HepG2 (cell line): ENCODE measurements around the gene CYP27A1. TPM values are rescaled to one million over a fixed set of nuclear protein-coding genes. Genes with fewer than 3 reads are reported as not detected.
A peak's percentile ranks its signal among the peaks of the same experiment; 100 is the strongest.

Source experiments
- CBX2 ChIP-seq, 2 experiments: fragments of 200-600 bp in 1 of 2; sonication (generic); formaldehyde crosslinking in 1 of 2; IDR thresholded peaks; 2 replicates each; pipeline versions ENCODE4 v1.7.0 to v1.8.1; 2018 to 2022; ENCODE audit warnings: low read depth in 2 of 2, low read length in 1 of 2, mild to moderate bottlenecking in 1 of 2, missing genetic modification reagents in 1 of 2
- CEBPG ChIP-seq: IDR thresholded peaks from 2 replicates; pipeline ENCODE4 v1.6.1; 2016
- DPF2 ChIP-seq: sonication (generic); formaldehyde crosslinking; IDR thresholded peaks from 2 replicates; pipeline ENCODE4 v1.4.0; 2020; ENCODE audit warnings: mild to moderate bottlenecking, low read depth, missing genetic modification reagents, borderline replicate concordance
- EHMT2 ChIP-seq: fragments of 200-600 bp; sonication (generic); IDR thresholded peaks from 2 replicates; pipeline ENCODE4 v1.7.0; 2017; ENCODE audit warnings: antibody characterized with exemption, low read depth, low read length, borderline replicate concordance
- HOXA7 ChIP-seq: sonication (generic); formaldehyde crosslinking; IDR thresholded peaks from 2 replicates; pipeline ENCODE4 v1.8.1; 2022; ENCODE audit warnings: mild to moderate bottlenecking, missing genetic modification reagents, moderate library complexity
- JARID2 ChIP-seq: sonication (generic); formaldehyde crosslinking; IDR thresholded peaks from 2 replicates; pipeline ENCODE4 v1.8.1; 2023; ENCODE audit warnings: missing genetic modification reagents, inconsistent platforms; ENCODE audit not compliant: insufficient replicate concordance
- KDM4B ChIP-seq: sonication (generic); formaldehyde crosslinking; IDR thresholded peaks from 2 replicates; pipeline ENCODE4 v1.4.0; 2020; ENCODE audit warnings: missing genetic modification reagents
- MEIS1 ChIP-seq: sonication (generic); formaldehyde crosslinking; IDR thresholded peaks from 2 replicates; pipeline ENCODE4 v1.9.0; 2021; ENCODE audit warnings: mild to moderate bottlenecking, missing genetic modification reagents, moderate library complexity, borderline replicate concordance
- NONO ChIP-seq, 2 experiments: fragments of 450-650 bp in 1 of 2; sonication (generic) in 1 of 2; formaldehyde crosslinking in 1 of 2; IDR thresholded peaks in 1 of 2; conservative IDR thresholded peaks in 1 of 2; 2 replicates each; pipeline versions ENCODE4 v1.6.1 to v1.8.0; 2017 to 2022; ENCODE audit warnings: mild to moderate bottlenecking in 1 of 2, missing genetic modification reagents in 1 of 2, moderate library complexity in 1 of 2
- RXRB ChIP-seq: IDR thresholded peaks from 2 replicates; pipeline ENCODE4 v1.6.1; 2016; ENCODE audit warnings: borderline replicate concordance, missing genetic modification reagents, missing compliant biosample characterization
- THAP11 ChIP-seq: IDR thresholded peaks from 2 replicates; pipeline ENCODE4 v1.6.1; 2016; ENCODE audit warnings: missing biosample characterization, missing genetic modification reagents
- WIZ ChIP-seq: sonication (generic); formaldehyde crosslinking; IDR thresholded peaks from 2 replicates; pipeline ENCODE4 v1.5.1; 2020; ENCODE audit warnings: mild to moderate bottlenecking, missing genetic modification reagents
- ZBTB38 ChIP-seq: sonication (generic); formaldehyde crosslinking; IDR thresholded peaks from 2 replicates; pipeline ENCODE4 v1.5.1; 2020; ENCODE audit warnings: mild to moderate bottlenecking, missing genetic modification reagents
- ZNF101 ChIP-seq: sonication (generic); formaldehyde crosslinking; IDR thresholded peaks from 2 replicates; pipeline ENCODE4 v1.4.0; 2020; ENCODE audit warnings: mild to moderate bottlenecking, low read depth, missing genetic modification reagents, borderline replicate concordance
- polyA plus RNA-seq, 8 experiments: library from polyadenylated mRNA; depleted of rRNA in 3 of 8; stranded (reverse) in 7 of 8; unstranded in 1 of 8; fragments of >200 nt; fragmentation: Illumina TruSeq in 4 of 8; extraction: Trizol in 4 of 8; gene quantifications; 2 replicates each; pipeline versions ENCODE4 v1.2.1 to v1.2.3, GENCODE V29; 2011 to 2016; ENCODE audit warnings: low read depth in 4 of 8, missing spikeins in 1 of 8, mixed read lengths in 1 of 8; ENCODE audit not compliant: insufficient read depth in 1 of 8
- total RNA-seq, 5 experiments: library from RNA; depleted of rRNA; stranded (reverse); fragments of >200 nt; fragmentation: Illumina TruSeq; extraction: Trizol; gene quantifications; 2 replicates each; pipeline ENCODE4 v1.2.3, GENCODE V29; 2016; ENCODE audit warnings: low read depth in 1 of 5
- TF ChIP-seq, protein P1 (sequence below): sonication (generic); formaldehyde crosslinking; IDR thresholded peaks from 2 replicates; pipeline ENCODE4 v1.9.0; 2021; ENCODE audit warnings: mild to moderate bottlenecking, missing genetic modification reagents
- TF ChIP-seq, protein P2 (sequence below): fragments of 450-650 bp; IDR thresholded peaks from 2 replicates; pipeline ENCODE4 v1.6.1; 2017
- TF ChIP-seq, protein P3 (sequence below): sonication (generic); formaldehyde crosslinking; IDR thresholded peaks from 2 replicates; pipeline ENCODE4 v1.5.1; 2020; ENCODE audit warnings: missing genetic modification reagents, mild to moderate bottlenecking, borderline replicate concordance

Gene CYP27A1
- total and polyA plus RNA-seq, 2 of the 13 experiments (the other 11 are each of a cell fraction or from before 2014, with no cell fraction given) = 157 to 266 TPM

DNA sequence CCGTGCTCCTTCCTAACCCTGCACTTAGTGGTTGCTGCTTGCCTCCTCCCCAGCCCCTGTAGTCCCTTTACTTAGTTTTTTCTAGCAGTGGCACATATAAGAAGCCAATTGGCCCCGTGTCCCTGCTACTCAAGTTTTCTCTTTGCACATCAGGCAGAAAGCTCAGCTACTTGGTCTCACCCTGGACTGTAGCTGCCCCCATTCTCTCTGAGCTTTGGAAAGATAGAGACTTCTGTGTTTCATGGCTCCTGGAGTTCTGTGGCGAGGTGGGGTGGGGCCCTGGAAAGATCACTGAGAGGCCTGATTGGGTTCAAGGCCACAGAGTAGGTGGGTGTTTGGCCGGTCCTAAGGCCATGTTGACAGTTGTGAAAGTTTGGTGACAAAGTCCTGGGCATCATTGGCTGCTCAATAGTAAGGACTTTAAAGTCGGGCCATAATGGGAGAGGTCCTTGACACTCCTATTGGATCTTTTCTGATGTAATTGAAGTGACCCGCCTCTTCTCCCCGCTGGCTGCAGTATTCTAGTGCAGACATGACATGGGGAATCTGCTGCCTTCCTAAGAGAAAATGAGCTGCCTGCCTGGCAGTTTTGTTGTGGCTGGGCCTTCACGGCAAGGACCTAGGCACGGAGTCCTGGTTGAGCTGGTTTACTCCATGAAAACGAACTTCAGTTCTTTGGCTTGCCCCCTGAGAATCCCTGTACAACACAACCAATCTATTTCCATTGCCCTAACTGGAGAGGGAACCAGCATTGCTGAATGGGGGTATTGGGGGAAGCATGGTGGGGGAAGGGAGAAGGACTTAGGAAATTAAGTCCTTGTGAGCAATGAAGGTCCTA, 26.2 kb upstream of the CYP27A1 start (continued):
- TF ChIP-seq CEBPG (CRISPR knock-in tag) (peak; percentile 93), CBX2 (IDR thresholded peaks at IDR 0.05; ENCODE audit: low read depth, low read length) (no peak), CBX2 (CRISPR knock-in tag; IDR thresholded peaks at IDR 0.05; ENCODE audit: low read depth) (no peak), ZBTB38 (peak; percentile 69), THAP11 (peak; percentile 85), KDM4B (CRISPR knock-in tag) (peak; percentile 96), JARID2 (CRISPR knock-in tag) (no peak), NONO (IDR thresholded peaks at IDR 0.05) (no peak), NONO (CRISPR knock-in tag; conservative IDR thresholded peaks at IDR 0.05) (peak; percentile 90), WIZ (CRISPR knock-in tag) (no peak), MEIS1 (CRISPR knock-in tag) (peak; percentile 86; the same call in 1 of the 2 replicates), DPF2 (CRISPR knock-in tag) (peak; percentile 98), ZNF101 (CRISPR knock-in tag) (0 out of 2 replicates have a peak, but pooled peaks have one; percentile 90), RXRB (CRISPR knock-in tag) (peak; percentile 98), EHMT2 (peak; percentile 79; the same call in 1 of the 2 replicates), HOXA7 (CRISPR knock-in tag) (no peak)
- TF ChIP-seq, protein P1, sequence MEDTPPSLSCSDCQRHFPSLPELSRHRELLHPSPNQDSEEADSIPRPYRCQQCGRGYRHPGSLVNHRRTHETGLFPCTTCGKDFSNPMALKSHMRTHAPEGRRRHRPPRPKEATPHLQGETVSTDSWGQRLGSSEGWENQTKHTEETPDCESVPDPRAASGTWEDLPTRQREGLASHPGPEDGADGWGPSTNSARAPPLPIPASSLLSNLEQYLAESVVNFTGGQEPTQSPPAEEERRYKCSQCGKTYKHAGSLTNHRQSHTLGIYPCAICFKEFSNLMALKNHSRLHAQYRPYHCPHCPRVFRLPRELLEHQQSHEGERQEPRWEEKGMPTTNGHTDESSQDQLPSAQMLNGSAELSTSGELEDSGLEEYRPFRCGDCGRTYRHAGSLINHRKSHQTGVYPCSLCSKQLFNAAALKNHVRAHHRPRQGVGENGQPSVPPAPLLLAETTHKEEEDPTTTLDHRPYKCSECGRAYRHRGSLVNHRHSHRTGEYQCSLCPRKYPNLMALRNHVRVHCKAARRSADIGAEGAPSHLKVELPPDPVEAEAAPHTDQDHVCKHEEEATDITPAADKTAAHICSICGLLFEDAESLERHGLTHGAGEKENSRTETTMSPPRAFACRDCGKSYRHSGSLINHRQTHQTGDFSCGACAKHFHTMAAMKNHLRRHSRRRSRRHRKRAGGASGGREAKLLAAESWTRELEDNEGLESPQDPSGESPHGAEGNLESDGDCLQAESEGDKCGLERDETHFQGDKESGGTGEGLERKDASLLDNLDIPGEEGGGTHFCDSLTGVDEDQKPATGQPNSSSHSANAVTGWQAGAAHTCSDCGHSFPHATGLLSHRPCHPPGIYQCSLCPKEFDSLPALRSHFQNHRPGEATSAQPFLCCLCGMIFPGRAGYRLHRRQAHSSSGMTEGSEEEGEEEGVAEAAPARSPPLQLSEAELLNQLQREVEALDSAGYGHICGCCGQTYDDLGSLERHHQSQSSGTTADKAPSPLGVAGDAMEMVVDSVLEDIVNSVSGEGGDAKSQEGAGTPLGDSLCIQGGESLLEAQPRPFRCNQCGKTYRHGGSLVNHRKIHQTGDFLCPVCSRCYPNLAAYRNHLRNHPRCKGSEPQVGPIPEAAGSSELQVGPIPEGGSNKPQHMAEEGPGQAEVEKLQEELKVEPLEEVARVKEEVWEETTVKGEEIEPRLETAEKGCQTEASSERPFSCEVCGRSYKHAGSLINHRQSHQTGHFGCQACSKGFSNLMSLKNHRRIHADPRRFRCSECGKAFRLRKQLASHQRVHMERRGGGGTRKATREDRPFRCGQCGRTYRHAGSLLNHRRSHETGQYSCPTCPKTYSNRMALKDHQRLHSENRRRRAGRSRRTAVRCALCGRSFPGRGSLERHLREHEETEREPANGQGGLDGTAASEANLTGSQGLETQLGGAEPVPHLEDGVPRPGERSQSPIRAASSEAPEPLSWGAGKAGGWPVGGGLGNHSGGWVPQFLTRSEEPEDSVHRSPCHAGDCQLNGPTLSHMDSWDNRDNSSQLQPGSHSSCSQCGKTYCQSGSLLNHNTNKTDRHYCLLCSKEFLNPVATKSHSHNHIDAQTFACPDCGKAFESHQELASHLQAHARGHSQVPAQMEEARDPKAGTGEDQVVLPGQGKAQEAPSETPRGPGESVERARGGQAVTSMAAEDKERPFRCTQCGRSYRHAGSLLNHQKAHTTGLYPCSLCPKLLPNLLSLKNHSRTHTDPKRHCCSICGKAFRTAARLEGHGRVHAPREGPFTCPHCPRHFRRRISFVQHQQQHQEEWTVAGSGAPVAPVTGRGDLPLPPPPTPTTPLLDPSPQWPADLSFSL (CRISPR knock-in tag) = no peak
- TF ChIP-seq, protein P2, sequence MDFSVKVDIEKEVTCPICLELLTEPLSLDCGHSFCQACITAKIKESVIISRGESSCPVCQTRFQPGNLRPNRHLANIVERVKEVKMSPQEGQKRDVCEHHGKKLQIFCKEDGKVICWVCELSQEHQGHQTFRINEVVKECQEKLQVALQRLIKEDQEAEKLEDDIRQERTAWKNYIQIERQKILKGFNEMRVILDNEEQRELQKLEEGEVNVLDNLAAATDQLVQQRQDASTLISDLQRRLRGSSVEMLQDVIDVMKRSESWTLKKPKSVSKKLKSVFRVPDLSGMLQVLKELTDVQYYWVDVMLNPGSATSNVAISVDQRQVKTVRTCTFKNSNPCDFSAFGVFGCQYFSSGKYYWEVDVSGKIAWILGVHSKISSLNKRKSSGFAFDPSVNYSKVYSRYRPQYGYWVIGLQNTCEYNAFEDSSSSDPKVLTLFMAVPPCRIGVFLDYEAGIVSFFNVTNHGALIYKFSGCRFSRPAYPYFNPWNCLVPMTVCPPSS = no peak
- TF ChIP-seq, protein P3, sequence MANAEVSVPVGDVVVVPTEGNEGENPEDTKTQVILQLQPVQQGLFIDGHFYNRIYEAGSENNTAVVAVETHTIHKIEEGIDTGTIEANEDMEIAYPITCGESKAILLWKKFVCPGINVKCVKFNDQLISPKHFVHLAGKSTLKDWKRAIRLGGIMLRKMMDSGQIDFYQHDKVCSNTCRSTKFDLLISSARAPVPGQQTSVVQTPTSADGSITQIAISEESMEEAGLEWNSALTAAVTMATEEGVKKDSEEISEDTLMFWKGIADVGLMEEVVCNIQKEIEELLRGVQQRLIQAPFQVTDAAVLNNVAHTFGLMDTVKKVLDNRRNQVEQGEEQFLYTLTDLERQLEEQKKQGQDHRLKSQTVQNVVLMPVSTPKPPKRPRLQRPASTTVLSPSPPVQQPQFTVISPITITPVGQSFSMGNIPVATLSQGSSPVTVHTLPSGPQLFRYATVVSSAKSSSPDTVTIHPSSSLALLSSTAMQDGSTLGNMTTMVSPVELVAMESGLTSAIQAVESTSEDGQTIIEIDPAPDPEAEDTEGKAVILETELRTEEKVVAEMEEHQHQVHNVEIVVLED (CRISPR knock-in tag) = peak; percentile 69; the same call in 1 of the 2 replicates
